HL-60 (cell line): ENCODE data around the gene MKI67.

Experiments used
- CTCF ChIP-seq: IDR thresholded peaks from one replicate; pipeline ENCODE4 v1.5.1; 2011; ENCODE audit warnings: low read length, control low read depth, inconsistent platforms; ENCODE audit not compliant: insufficient read depth
- GABPA ChIP-seq: IDR thresholded peaks from 2 replicates; pipeline ENCODE4 v1.6.1; 2012; ENCODE audit warnings: low read depth
- POLR2AphosphoS5 ChIP-seq: IDR thresholded peaks from 2 replicates; pipeline ENCODE4 v1.6.1; 2012; ENCODE audit warnings: low read depth
- TF ChIP-seq, protein P1 (sequence below): IDR thresholded peaks from 2 replicates; pipeline ENCODE4 v1.6.1; 2012; ENCODE audit warnings: low read depth; ENCODE audit not compliant: insufficient replicate concordance

DNA sequence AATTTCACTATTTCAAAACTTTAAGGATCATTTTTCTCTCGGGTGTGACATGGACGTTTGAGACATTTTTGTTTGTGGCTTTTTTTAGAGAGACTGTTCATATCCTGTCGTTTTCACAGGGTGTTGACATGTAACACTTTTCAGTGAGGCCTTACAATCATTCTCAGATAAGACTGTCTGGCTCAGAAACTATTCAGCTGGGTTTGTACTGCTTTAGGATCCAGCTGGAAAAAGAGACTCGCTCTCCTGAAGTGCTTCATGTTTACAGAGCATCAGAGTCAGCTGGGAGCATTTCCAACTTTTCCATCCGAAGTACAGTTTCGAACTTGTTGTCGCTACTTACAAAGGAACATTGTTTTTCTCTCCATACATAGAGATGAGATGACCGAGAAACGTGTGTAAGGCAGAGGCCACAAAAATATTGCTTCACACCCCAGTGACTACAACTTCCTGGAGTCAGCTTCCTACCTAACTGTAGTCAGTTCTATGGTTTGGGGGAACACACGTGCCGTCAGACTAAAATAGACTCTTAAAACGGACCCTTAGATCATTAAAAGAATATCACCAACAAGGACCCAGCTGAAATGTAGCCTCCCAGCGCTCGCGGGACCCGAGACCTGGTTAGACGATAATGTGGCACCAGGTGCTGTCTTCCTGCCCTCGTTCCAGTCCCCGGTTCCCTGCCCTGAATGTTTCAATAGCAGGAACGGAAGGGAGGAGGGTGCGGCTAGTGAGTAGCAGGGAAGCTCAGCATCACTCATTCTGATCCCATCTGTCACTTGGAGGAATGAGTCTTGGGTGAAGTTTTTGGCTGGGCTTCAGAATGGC lies 78.0 kb downstream of the MKI67 start:
- peak; percentile 48; the same call in 1 of the 2 replicates for TF ChIP-seq POLR2AphosphoS5
- no peak for TF ChIP-seq CTCF
- TF ChIP-seq, protein P1, sequence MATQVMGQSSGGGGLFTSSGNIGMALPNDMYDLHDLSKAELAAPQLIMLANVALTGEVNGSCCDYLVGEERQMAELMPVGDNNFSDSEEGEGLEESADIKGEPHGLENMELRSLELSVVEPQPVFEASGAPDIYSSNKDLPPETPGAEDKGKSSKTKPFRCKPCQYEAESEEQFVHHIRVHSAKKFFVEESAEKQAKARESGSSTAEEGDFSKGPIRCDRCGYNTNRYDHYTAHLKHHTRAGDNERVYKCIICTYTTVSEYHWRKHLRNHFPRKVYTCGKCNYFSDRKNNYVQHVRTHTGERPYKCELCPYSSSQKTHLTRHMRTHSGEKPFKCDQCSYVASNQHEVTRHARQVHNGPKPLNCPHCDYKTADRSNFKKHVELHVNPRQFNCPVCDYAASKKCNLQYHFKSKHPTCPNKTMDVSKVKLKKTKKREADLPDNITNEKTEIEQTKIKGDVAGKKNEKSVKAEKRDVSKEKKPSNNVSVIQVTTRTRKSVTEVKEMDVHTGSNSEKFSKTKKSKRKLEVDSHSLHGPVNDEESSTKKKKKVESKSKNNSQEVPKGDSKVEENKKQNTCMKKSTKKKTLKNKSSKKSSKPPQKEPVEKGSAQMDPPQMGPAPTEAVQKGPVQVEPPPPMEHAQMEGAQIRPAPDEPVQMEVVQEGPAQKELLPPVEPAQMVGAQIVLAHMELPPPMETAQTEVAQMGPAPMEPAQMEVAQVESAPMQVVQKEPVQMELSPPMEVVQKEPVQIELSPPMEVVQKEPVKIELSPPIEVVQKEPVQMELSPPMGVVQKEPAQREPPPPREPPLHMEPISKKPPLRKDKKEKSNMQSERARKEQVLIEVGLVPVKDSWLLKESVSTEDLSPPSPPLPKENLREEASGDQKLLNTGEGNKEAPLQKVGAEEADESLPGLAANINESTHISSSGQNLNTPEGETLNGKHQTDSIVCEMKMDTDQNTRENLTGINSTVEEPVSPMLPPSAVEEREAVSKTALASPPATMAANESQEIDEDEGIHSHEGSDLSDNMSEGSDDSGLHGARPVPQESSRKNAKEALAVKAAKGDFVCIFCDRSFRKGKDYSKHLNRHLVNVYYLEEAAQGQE = no peak
- 0 out of 2 replicates have a peak, but pooled peaks have one; percentile 41 for TF ChIP-seq GABPA
